Measurements from ENCODE around the gene R3HDM4.

Gene R3HDM4

GRCh38 chr19:932648-933552 is 19.9 kb upstream of the R3HDM4 start:
- TF ChIP-seq CTCF (conservative IDR thresholded peaks at IDR 0.05; ENCODE audit: low read depth, low read length), result no peak
- no peak overlapping the region for H3K4me3 ChIP-seq (ENCODE audit: low read length)
- DNase-seq (ENCODE audit: low read depth), result no peak

GRCh38 chr19:931860-932647 is 19.0 kb upstream of the R3HDM4 start:
- H3K4me3 ChIP-seq (ENCODE audit: low read length), result no peak overlapping the region

GRCh38 chr19:929891-930258 is 16.9 kb upstream of the R3HDM4 start:
- no peak overlapping the region for H3K4me3 ChIP-seq (ENCODE audit: low read length)
- DNase-seq (ENCODE audit: low read depth), result no peak
- TF ChIP-seq CTCF (conservative IDR thresholded peaks at IDR 0.05; ENCODE audit: low read depth, low read length), result no peak

More at GRCh38 chr19:931860-932647, 19.0 kb upstream of the R3HDM4 start:
- no peak for TF ChIP-seq CTCF (conservative IDR thresholded peaks at IDR 0.05; ENCODE audit: low read depth, low read length)
- DNase-seq (ENCODE audit: low read depth), result no peak

GRCh38 chr19:929203-929890 is 16.3 kb upstream of the R3HDM4 start:
- H3K4me3 ChIP-seq (ENCODE audit: low read length), result no peak overlapping the region
- TF ChIP-seq CTCF (conservative IDR thresholded peaks at IDR 0.05; ENCODE audit: low read depth, low read length), result no peak
- DNase-seq (ENCODE audit: low read depth), result no peak

GRCh38 chr19:928471-929202 is 15.6 kb upstream of the R3HDM4 start:
- DNase-seq (ENCODE audit: low read depth), result no peak
- TF ChIP-seq CTCF (conservative IDR thresholded peaks at IDR 0.05; ENCODE audit: low read depth, low read length), result no peak
- H3K4me3 ChIP-seq (ENCODE audit: low read length), result no peak overlapping the region

- TF ChIP-seq CTCF (conservative IDR thresholded peaks at IDR 0.05; ENCODE audit: low read depth, low read length), result no peak
- DNase-seq (ENCODE audit: low read depth), result no peak
- no peak overlapping the region for H3K4me3 ChIP-seq (ENCODE audit: low read length)
These were observed 14.9 kb upstream of the R3HDM4 start for GRCh38 chr19:927780-928401.

Data from retinal pigment epithelial cell (primary cell).